GM12878 (cell line): ENCODE measurements around the gene HOXA1. TPM values are rescaled to one million over a fixed set of nuclear protein-coding genes. Genes with fewer than 3 reads are reported as not detected.

ENCODE experiments used
- ATAC-seq: fragments of 200-7000 bp; cut with Tn5 transposase; 3 replicates; pipeline ENCODE4 v1.9.1; 2020; ENCODE audit warnings: mild to moderate bottlenecking, moderate library complexity
- BruUV-seq: library from RNA; stranded (reverse); fragments of 400-500 nt; replicated peaks from 2 replicates; lab custom pipeline; 2021; lab: Mats Ljungman, UMichigan
- CTCF ChIA-PET: fragments of 300-600 bp; sonication (Branson Sonifier 250); formaldehyde crosslinking; extraction: SDS; loops from one replicate; lab custom pipeline; 2021; ENCODE audit warnings: inconsistent platforms; lab: Yijun Ruan, JAX
- POLR2A ChIA-PET: fragments of 350-600 bp; formaldehyde crosslinking; extraction: SDS; loops from one replicate; lab custom pipeline; 2021; ENCODE audit warnings: inconsistent platforms; lab: Charles Lee
- RAD21 ChIA-PET: fragments of 300-600 bp; sonication (Branson Sonifier 250); formaldehyde crosslinking; loops from one replicate; lab custom pipeline; 2023; ENCODE audit warnings: antibody characterized with exemption; ENCODE audit not compliant: unreplicated experiment; lab: Charles Lee
- SMC1A ChIA-PET: fragments of 300-600 bp; sonication (Branson Sonifier 250); formaldehyde crosslinking; loops from one replicate; lab custom pipeline; 2023; ENCODE audit not compliant: unreplicated experiment, uncharacterized antibody; lab: Charles Lee
- DNase-seq: peaks from one replicate; pipeline ENCODE4 v3.0.0-alpha.2; 2011; ENCODE audit warnings: low read depth, low spot score
- FAIRE-seq: peaks from 3 replicates; lab custom pipeline; 2011; peaks lifted over from hg19 to GRCh38; lab: Jason Lieb, UNC
- H2AFZ ChIP-seq: 2 replicates; pipeline ENCODE4 v1.6.0; 2011; ENCODE audit warnings: low read depth, low read length, control low read depth; ENCODE audit not compliant: control insufficient read depth
- H3K27ac ChIP-seq: 2 replicates; pipeline ENCODE4 v1.5.1; 2011; ENCODE audit warnings: control low read depth; ENCODE audit not compliant: control insufficient read depth, insufficient read depth
- H3K27me3 ChIP-seq, 2 experiments: replicated peaks in 1 of 2; 2 replicates each; pipeline versions ENCODE4 v1.6.0 to v1.6.1; 2011; ENCODE audit warnings: low read length in 1 of 2; ENCODE audit not compliant: control insufficient read depth in 2 of 2, insufficient read depth in 2 of 2
- H3K36me3 ChIP-seq, 2 experiments: 2 replicates each; pipeline ENCODE4 v1.5.1; 2011; ENCODE audit warnings: low read length in 1 of 2; ENCODE audit not compliant: control insufficient read depth in 2 of 2, insufficient read depth in 2 of 2
- H3K4me1 ChIP-seq: 2 replicates; pipeline ENCODE4 v1.6.1; 2011; ENCODE audit warnings: mild to moderate bottlenecking, low read length, moderate library complexity, mixed read lengths; ENCODE audit not compliant: control insufficient read depth, insufficient read depth
- H3K4me2 ChIP-seq: 2 replicates; pipeline ENCODE4 v1.6.0; 2011; ENCODE audit warnings: control low read depth; ENCODE audit not compliant: control insufficient read depth, insufficient read depth
- H3K4me3 ChIP-seq: fragments of 200-600 bp; sonication (generic); 2 replicates; pipeline ENCODE4 v1.5.1; 2016
- H3K79me2 ChIP-seq: 2 replicates; pipeline ENCODE4 v1.6.0; 2011; ENCODE audit warnings: low read length; ENCODE audit not compliant: control insufficient read depth, insufficient read depth
- H3K9ac ChIP-seq: 2 replicates; pipeline ENCODE4 v1.8.0; 2011; ENCODE audit warnings: low read length, control low read depth, mixed read lengths; ENCODE audit not compliant: control insufficient read depth, insufficient read depth
- H3K9me3 ChIP-seq: replicated peaks from 3 replicates; pipeline ENCODE4 v1.5.1; 2011; ENCODE audit warnings: mild to moderate bottlenecking, low read length; ENCODE audit not compliant: control insufficient read depth, insufficient read depth
- H4K20me1 ChIP-seq: 2 replicates; pipeline ENCODE4 v1.6.0; 2011; ENCODE audit not compliant: control insufficient read depth, insufficient read depth
- ASH2L ChIP-seq: fragments of 300-600, 200-600 bp; sonication (generic); IDR thresholded peaks from 2 replicates; pipeline ENCODE4 v1.6.1; 2017; ENCODE audit warnings: low read depth, mild to moderate bottlenecking, borderline replicate concordance
- IKZF1 ChIP-seq: fragments of 450-650 bp; conservative IDR thresholded peaks from 2 replicates; pipeline ENCODE4 v1.6.1; 2017; ENCODE audit warnings: antibody characterized with exemption, mild to moderate bottlenecking
- KAT2A ChIP-seq: conservative IDR thresholded peaks from 2 replicates; pipeline ENCODE4 v1.6.1; 2011; ENCODE audit warnings: low read depth, low read length; ENCODE audit not compliant: control insufficient read depth
- SRF ChIP-seq, 2 experiments: IDR thresholded peaks; 2 replicates each; pipeline ENCODE4 v1.6.1; 2011; ENCODE audit warnings: low read depth in 2 of 2, low read length in 2 of 2, mild to moderate bottlenecking in 1 of 2, moderate library complexity in 1 of 2
- WGBS: methylation state at CpG from one replicate; pipeline ENCODE4 v1.1.6; 2016; ENCODE audit warnings: low lambda C conversion rate; ENCODE audit not compliant: insufficient replicate concordance, insufficient coverage; ENCODE audit errors: missing lambda C conversion rate; 5-methylcytosine and 5-hydroxymethylcytosine counted together
- in situ Hi-C: fragments of 300-500 bp; cut with MboI; formaldehyde crosslinking; loops from 9 replicates; pipeline ENCODE4 v1.14.3; 2018; ENCODE audit warnings: mixed read lengths
- intact Hi-C: fragments of 100-400 bp; cut with micrococcal nuclease; formaldehyde crosslinking; loops from one replicate; pipeline ENCODE4 v1.14.2; 2022; ENCODE audit not compliant: unreplicated experiment
- polyA plus RNA-seq, 11 experiments: library from polyadenylated mRNA; depleted of rRNA in 4 of 11; unstranded in 6 of 11; stranded (reverse) in 5 of 11; fragments of >200 nt; fragmentation: Nextera tagmentation in 4 of 11; fragmentation: Illumina TruSeq in 1 of 11; extraction: Ambion mirVana in 4 of 11; extraction: Trizol in 1 of 11; gene quantifications; 1 replicate in 1 of 11; 2 replicates in 10 of 11; pipeline versions ENCODE4 v1.2.1 to v1.2.3, GENCODE V29; 2011 to 2016; ENCODE audit warnings: inconsistent platforms in 2 of 11, missing spikeins in 2 of 11, low read depth in 1 of 11
- total RNA-seq, 4 experiments: library from RNA; depleted of rRNA in 3 of 4; stranded (reverse); fragments of >200 nt in 3 of 4; fragmentation: Illumina TruSeq in 1 of 4; extraction: Trizol in 1 of 4; gene quantifications; 2 replicates each; pipeline versions ENCODE4 v1.2.1 to v1.2.3, GENCODE V29; 2013 to 2021
- TF ChIP-seq, protein P1 (sequence below): fragments of 450-650 bp; IDR thresholded peaks from 2 replicates; pipeline ENCODE4 v1.6.1; 2017; ENCODE audit warnings: mild to moderate bottlenecking, moderate library complexity

HOXA1 gene
- total and polyA plus RNA-seq, 10 of the 15 experiments (the other 5 are each of a cell fraction or from before 2014, with no cell fraction given): 0.06 to 1.7 (median 0.18) TPM; not detected in 3

DNA sequence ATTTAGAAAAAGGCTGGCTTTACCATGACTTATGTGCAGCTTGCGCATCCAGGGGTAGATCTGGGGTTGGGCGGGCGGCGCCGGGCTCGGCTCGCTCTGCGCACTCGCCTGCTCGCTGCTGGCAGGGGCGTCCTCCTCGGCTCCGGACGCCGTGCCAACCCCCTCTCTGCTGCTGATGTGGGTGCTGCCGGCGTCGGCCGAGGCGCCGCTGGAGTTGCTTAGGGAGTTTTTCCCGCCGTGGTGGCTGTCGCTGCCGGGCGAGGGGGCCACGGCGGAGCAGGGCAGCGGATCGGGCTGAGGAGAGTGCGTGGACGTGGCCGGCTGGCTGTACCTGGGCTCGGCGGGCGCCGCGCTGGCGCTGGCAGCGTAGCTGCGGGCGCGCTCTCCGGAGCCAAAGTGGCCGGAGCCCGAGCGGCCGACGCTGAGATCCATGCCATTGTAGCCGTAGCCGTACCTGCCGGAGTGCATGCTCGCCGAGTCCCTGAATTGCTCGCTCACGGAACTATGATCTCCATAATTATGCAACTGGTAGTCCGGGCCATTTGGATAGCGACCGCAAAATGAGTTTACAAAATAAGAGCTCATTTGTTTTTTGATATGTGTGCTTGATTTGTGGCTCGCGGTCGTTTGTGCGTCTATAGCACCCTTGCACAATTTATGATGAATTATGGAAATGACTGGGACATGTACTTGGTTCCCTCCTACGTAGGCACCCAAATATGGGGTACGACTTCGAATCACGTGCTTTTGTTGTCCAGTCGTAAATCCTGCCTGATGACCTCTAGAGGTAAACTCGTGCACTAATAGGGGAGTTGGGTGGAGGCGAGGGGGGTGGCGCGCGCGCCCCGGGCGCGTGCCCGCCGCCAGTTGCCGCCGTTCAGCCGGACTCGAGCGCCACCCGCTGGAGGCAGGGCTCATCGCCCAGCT, 47.5 kb upstream of the HOXA1 start, which contains the start of gene HOXA5 (continued):
- peak; percentile 40 to 68; a peak in 2 of 4 replicates for TF ChIP-seq SRF (IDR thresholded peaks at IDR 0.05; ENCODE audit: low read depth in 2 of 2, low read length in 2 of 2)
- TF ChIP-seq, protein P1, sequence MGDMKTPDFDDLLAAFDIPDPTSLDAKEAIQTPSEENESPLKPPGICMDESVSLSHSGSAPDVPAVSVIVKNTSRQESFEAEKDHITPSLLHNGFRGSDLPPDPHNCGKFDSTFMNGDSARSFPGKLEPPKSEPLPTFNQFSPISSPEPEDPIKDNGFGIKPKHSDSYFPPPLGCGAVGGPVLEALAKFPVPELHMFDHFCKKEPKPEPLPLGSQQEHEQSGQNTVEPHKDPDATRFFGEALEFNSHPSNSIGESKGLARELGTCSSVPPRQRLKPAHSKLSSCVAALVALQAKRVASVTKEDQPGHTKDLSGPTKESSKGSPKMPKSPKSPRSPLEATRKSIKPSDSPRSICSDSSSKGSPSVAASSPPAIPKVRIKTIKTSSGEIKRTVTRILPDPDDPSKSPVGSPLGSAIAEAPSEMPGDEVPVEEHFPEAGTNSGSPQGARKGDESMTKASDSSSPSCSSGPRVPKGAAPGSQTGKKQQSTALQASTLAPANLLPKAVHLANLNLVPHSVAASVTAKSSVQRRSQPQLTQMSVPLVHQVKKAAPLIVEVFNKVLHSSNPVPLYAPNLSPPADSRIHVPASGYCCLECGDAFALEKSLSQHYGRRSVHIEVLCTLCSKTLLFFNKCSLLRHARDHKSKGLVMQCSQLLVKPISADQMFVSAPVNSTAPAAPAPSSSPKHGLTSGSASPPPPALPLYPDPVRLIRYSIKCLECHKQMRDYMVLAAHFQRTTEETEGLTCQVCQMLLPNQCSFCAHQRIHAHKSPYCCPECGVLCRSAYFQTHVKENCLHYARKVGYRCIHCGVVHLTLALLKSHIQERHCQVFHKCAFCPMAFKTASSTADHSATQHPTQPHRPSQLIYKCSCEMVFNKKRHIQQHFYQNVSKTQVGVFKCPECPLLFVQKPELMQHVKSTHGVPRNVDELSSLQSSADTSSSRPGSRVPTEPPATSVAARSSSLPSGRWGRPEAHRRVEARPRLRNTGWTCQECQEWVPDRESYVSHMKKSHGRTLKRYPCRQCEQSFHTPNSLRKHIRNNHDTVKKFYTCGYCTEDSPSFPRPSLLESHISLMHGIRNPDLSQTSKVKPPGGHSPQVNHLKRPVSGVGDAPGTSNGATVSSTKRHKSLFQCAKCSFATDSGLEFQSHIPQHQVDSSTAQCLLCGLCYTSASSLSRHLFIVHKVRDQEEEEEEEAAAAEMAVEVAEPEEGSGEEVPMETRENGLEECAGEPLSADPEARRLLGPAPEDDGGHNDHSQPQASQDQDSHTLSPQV: no peak

DNA sequence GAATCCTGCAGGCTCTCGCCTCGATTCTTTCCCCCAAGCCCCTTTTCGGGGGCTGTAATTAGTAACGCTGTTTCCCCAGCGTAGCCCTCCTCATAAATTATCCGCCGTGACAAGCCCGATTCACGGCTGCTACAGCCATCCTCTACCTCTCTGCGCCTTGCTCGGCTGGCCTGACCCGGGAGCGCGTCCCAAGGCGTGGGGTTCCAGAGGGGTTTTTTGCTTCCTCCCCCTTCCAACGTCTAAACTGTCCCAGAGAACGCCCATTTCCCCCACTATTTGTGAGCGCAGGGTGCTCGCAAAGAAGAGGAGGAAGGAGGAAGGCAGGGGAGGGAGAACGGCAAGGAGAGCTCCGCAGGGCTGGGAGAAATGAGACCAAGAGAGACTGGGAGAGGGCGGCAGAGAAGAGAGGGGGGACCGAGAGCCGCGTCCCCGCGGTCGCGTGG, 46.8 kb upstream of the HOXA1 start:
- POLR2A ChIA-PET: no interaction called here
- Histone ChIP-seq H3K79me2 (no peaks in the 10 kb centered on the region), H2AFZ (no peak overlapping the region), H3K4me1 (no peaks in the 10 kb centered on the region), H3K36me3 (no peaks in the 10 kb centered on the region), H3K4me3 (no peak overlapping the region), H3K9ac (no peak overlapping the region), H3K27me3 (peaks cover 5 to 8% of the 10 kb centered on the region in 2 experiments; a peak in 3 of 4 replicates), H4K20me1 (no peaks in the 10 kb centered on the region), H3K4me2 (0 out of 2 replicates have a peak overlapping the region, but pooled peaks have one; percentile 3), H3K27ac (no peak overlapping the region), H3K9me3 (no peaks in the 10 kb centered on the region; the same call in 2 of the 3 replicates)
- no TSS peak for BruUV-seq
- intact Hi-C loops (no loop called here), in situ Hi-C loops (no loop called here)
- SMC1A ChIA-PET: no interaction called here
- 56% methylated on average over 28 of the region's 29 CpGs for WGBS
- TF ChIP-seq ASH2L (no peak), KAT2A (no peak), IKZF1 (no peak)
- CTCF ChIA-PET: no interaction called here
- FAIRE-seq: no peak
- no peak for DNase-seq
- no peak for ATAC-seq
- RAD21 ChIA-PET: no interaction called here
